Measurements from ENCODE around the gene SMARCA4.

Gene SMARCA4

DNA sequence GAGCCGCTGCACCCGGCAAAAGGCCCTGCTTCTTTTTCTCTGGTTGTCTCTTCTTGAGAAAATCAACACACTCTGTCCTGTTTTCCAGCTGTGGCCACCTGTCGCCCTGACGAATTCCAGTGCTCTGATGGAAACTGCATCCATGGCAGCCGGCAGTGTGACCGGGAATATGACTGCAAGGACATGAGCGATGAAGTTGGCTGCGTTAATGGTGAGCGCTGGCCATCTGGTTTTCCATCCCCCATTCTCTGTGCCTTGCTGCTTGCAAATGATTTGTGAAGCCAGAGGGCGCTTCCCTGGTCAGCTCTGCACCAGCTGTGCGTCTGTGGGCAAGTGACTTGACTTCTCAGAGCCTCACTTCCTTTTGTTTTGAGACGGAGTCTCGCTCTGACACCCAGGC, 145.6 kb downstream of the SMARCA4 start:
- DNase-seq, result no peak

DNA sequence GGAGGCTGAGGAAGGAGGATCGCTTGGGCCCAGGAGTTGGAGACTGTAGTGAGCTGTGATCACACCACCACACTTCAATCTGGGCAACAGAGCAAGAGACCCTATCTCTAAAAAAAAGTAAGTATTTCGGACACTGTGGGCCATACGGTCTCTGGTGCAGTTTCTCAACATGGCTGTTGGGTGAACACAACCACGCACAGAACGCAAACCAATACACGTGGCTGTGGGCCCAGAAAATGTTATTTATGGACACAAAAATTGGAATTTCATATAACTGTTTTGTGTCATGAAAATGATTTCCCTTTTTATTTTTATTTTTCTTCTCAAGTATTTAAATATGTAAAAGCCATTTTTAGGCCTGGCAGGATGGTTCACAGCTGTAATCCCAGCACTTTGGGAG, 147.9 kb downstream of the SMARCA4 start:
- no peak for DNase-seq

DNA sequence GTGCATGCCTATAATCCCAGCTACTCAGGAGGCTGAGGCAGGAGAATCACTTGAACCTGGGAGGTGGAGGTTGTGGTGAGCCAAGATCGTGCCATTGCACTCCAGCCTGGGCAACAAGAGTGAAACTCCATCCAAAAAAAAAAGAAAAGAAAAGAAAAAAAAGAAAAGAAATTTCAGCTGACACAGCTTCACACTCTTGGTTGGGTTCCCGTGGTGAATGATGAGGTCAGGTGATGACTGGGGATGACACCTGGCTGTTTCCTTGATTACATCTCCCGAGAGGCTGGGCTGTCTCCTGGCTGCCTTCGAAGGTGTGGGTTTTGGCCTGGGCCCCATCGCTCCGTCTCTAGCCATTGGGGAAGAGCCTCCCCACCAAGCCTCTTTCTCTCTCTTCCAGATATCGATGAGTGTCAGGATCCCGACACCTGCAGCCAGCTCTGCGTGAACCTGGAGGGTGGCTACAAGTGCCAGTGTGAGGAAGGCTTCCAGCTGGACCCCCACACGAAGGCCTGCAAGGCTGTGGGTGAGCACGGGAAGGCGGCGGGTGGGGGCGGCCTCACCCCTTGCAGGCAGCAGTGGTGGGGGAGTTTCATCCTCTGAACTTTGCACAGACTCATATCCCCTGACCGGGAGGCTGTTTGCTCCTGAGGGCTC, 150.4 kb downstream of the SMARCA4 start:
- no peak for DNase-seq

GRCh38 chr19:11111771-11112144, 150.9 kb downstream of the SMARCA4 start:
- no peak for DNase-seq
